ENCODE results near the gene TMEM170A. TPM values are rescaled to one million over a fixed set of nuclear protein-coding genes. Genes with fewer than 3 reads are reported as not detected.

TMEM170A gene
- total RNA-seq, 1 experiment from 2014 or later = 34.5 TPM

DNA sequence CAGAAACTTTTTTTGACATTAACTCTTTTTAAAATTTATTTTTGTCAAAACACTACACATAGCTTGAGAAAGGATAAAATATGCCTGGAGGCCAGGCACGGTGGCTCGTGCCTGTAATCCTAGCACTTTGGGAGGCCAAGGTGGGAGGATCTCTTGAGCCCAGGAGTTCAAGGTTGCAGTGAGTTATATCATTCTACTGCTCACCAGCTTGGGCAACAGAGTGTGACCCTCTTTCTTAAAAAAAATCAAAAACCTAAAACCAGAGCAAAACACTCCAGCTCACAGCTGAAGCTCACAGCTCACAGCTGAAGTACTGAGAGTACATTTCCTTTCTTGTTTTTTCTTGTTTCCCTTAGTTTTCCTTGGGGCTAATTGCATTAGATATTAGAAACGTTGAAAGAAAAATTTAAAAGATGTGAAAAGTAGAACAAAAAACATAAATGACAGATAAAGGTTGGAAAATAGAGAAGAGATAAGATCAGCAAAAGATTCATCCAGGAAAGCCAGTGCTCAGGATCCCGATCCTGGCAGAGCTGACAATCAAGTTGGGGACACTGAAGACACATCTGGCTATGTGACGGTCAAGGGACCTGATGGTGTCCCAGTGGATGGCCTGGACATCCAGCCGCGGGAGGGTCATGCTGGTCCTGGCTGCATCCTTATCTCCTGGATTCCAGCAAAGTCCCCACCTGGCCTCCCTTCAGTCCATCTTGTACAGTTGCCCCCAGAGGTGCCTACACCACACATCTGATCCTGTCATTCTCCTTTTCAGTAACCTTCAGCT, 20.9 kb upstream of the TMEM170A start:
- ATAC-seq (no peak), DNase-seq (ENCODE audit: low read depth, low spot score) (no peak)
- POLR2A ChIA-PET = interaction anchor here (0.6 to 0.9 kb wide), 2 partner anchors 9 to 10 kb away, joined by 3 to 6 read pairs; partner anchors contain the start of gene CHST6
- intact Hi-C loops (cut with micrococcal nuclease) = no loop called here
- H3K27ac ChIP-seq (ENCODE audit: low read depth, low read length) = peak overlapping the region; percentile 99
- H3K4me2 ChIP-seq (ENCODE audit: low read length) = peak overlapping the region; percentile 72
- no peaks in the 10 kb centered on the region for H3K79me2 ChIP-seq (ENCODE audit: insufficient read depth, low read length)
- no peak for TF ChIP-seq CBX3 (IDR thresholded peaks at IDR 0.05; ENCODE audit: low read depth)
- BruUV-seq (replicated peaks) = no TSS peak
- no peak overlapping the region for H2AFZ ChIP-seq (ENCODE audit: low read depth, low read length, poor library complexity, severe bottlenecking)
- CTCF ChIA-PET = interaction anchor here (1.0 to 3.4 kb wide), 3 partner anchors 13 to 32 kb away, joined by 3 to 23 read pairs (median 4); no protein-coding TSS in a partner anchor
- no peaks in the 10 kb centered on the region for H4K20me1 ChIP-seq (ENCODE audit: insufficient read depth)
- H3K9me2 ChIP-seq (ENCODE audit: insufficient read depth) = no peaks in the 10 kb centered on the region
- H3K4me1 ChIP-seq (ENCODE audit: control insufficient read depth in 1 of 2, insufficient read depth in 2 of 2, low read length in 2 of 2) = peaks cover 44 to 68% of the 10 kb centered on the region in 2 experiments
- H3K9ac ChIP-seq (ENCODE audit: low read length) = 0 out of 2 replicates have a peak overlapping the region, but pooled peaks have one; percentile 49
- RAD21 ChIA-PET (ENCODE audit: low non-redundant PET in 1 of 2, low total read pairs in 2 of 2, uncharacterized antibody in 2 of 2, unreplicated experiment in 2 of 2) = no interaction called here
- H3K36me3 ChIP-seq (ENCODE audit: control insufficient read depth in 1 of 2, insufficient read depth in 2 of 2, low read length in 2 of 2) = no peaks in the 10 kb centered on the region
- peak overlapping the region in 1 of 2 experiments; percentile 46; a peak in 1 of 4 replicates for H3K4me3 ChIP-seq (replicated peaks in 1 of 2; ENCODE audit: low read depth in 1 of 2, low read length in 2 of 2)
- H3K27me3 ChIP-seq (ENCODE audit: insufficient read depth, low read length) = no peaks in the 10 kb centered on the region
- no peaks in the 10 kb centered on the region for H3K9me3 ChIP-seq (ENCODE audit: control insufficient read depth in 1 of 2, insufficient read depth in 1 of 2, low read depth in 1 of 2, low read length in 2 of 2)

- Histone ChIP-seq H3K9ac (ENCODE audit: low read length) (peak overlapping the region; percentile 60), H3K4me2 (ENCODE audit: low read length) (peak overlapping the region; percentile 72), H3K4me3 (replicated peaks in 1 of 2; ENCODE audit: low read depth in 1 of 2, low read length in 2 of 2) (peak overlapping the region; percentile 25 to 46), H3K36me3 (ENCODE audit: control insufficient read depth in 1 of 2, insufficient read depth in 2 of 2, low read length in 2 of 2) (no peaks in the 10 kb centered on the region), H2AFZ (ENCODE audit: low read depth, low read length, poor library complexity, severe bottlenecking) (no peak overlapping the region), H4K20me1 (ENCODE audit: insufficient read depth) (no peaks in the 10 kb centered on the region), H3K9me3 (ENCODE audit: control insufficient read depth in 1 of 2, insufficient read depth in 1 of 2, low read depth in 1 of 2, low read length in 2 of 2) (no peaks in the 10 kb centered on the region), H3K9me2 (ENCODE audit: insufficient read depth) (no peaks in the 10 kb centered on the region), H3K4me1 (ENCODE audit: control insufficient read depth in 1 of 2, insufficient read depth in 2 of 2, low read length in 2 of 2) (peaks cover 44 to 63% of the 10 kb centered on the region in 2 experiments), H3K27me3 (ENCODE audit: insufficient read depth, low read length) (no peaks in the 10 kb centered on the region), H3K27ac (ENCODE audit: low read depth, low read length) (peak overlapping the region; percentile 99), H3K79me2 (ENCODE audit: insufficient read depth, low read length) (no peaks in the 10 kb centered on the region)
- intact Hi-C loops (cut with micrococcal nuclease) = no loop called here
- POLR2A ChIA-PET = interaction anchor here (1.2 kb wide), 2 partner anchors 12 to 38 kb away, joined by 3 to 7 read pairs; partner anchors contain the start of gene CHST6
- RAD21 ChIA-PET (ENCODE audit: low non-redundant PET in 1 of 2, low total read pairs in 2 of 2, uncharacterized antibody in 2 of 2, unreplicated experiment in 2 of 2) = no interaction called here
- ATAC-seq = peak; percentile 95
- BruUV-seq (replicated peaks) = no TSS peak
- CTCF ChIA-PET = interaction anchor here (0.9 to 3.4 kb wide), 3 partner anchors 8 to 34 kb away, joined by 3 to 23 read pairs (median 4); no protein-coding TSS in a partner anchor
- DNase-seq (ENCODE audit: low read depth, low spot score) = peak; percentile 97
- TF ChIP-seq RAD21 (IDR thresholded peaks at IDR 0.05; ENCODE audit: low read depth) (peak; percentile 32), YY1 (IDR thresholded peaks at IDR 0.05; ENCODE audit: extremely low read depth, insufficient replicate concordance, low read depth, low read length) (no peak), TCF7L2 (IDR thresholded peaks at IDR 0.05; ENCODE audit: borderline replicate concordance, extremely low read depth, insufficient read depth, insufficient read length) (peak; percentile 11), POLR2A (IDR thresholded peaks at IDR 0.05; ENCODE audit: borderline replicate concordance, extremely low read depth, insufficient read depth, insufficient read length) (peak; percentile 41), FOSL1 (IDR thresholded peaks at IDR 0.05; ENCODE audit: low read depth) (peak; percentile 92), REST (IDR thresholded peaks at IDR 0.05; ENCODE audit: low read depth) (no peak), POLR2AphosphoS5 (IDR thresholded peaks at IDR 0.05; ENCODE audit: low read depth, low read length) (peak; percentile 87), MAX (IDR thresholded peaks at IDR 0.05) (no peak), SIN3A (IDR thresholded peaks at IDR 0.05; ENCODE audit: low read depth) (peak; percentile 68), ZNF274 (IDR thresholded peaks at IDR 0.05; ENCODE audit: low read depth, low read length) (no peak), CBX3 (IDR thresholded peaks at IDR 0.05; ENCODE audit: low read depth) (peak; percentile 90)
- TF ChIP-seq, protein P1, sequence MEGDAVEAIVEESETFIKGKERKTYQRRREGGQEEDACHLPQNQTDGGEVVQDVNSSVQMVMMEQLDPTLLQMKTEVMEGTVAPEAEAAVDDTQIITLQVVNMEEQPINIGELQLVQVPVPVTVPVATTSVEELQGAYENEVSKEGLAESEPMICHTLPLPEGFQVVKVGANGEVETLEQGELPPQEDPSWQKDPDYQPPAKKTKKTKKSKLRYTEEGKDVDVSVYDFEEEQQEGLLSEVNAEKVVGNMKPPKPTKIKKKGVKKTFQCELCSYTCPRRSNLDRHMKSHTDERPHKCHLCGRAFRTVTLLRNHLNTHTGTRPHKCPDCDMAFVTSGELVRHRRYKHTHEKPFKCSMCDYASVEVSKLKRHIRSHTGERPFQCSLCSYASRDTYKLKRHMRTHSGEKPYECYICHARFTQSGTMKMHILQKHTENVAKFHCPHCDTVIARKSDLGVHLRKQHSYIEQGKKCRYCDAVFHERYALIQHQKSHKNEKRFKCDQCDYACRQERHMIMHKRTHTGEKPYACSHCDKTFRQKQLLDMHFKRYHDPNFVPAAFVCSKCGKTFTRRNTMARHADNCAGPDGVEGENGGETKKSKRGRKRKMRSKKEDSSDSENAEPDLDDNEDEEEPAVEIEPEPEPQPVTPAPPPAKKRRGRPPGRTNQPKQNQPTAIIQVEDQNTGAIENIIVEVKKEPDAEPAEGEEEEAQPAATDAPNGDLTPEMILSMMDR (IDR thresholded peaks at IDR 0.05 in 2 of 3, conservative IDR thresholded peaks at IDR 0.05 in 1 of 3; ENCODE audit: borderline replicate concordance in 1 of 3, insufficient read depth in 1 of 3, low read depth in 2 of 3, low read length in 2 of 3) = no peak
Measured at GRCh38 chr16:75483222-75483621, 18.7 kb upstream of the TMEM170A start.

Data from HCT116 (cell line).